Left ventricle myocardium inferior (tissue), 1 donor: ENCODE data around the gene SFI1. TPM values are rescaled to one million over a fixed set of nuclear protein-coding genes. Genes with fewer than 3 reads are reported as not detected.

Experiments
- DNase-seq: peaks from one replicate; pipeline ENCODE4 v3.0.0-alpha.2; 2020
- H3K27ac ChIP-seq: fragments of 200-600 bp; replicated peaks from 2 replicates; pipeline ENCODE4 v1.8.0; 2021
- H3K27me3 ChIP-seq: fragments of 200-600 bp; 2 replicates; pipeline ENCODE4 v1.8.0; 2021; ENCODE audit warnings: low read depth
- H3K36me3 ChIP-seq: fragments of 200-600 bp; 2 replicates; pipeline ENCODE4 v1.8.0; 2021
- H3K4me1 ChIP-seq: fragments of 200-600 bp; 2 replicates; pipeline ENCODE4 v1.8.0; 2021
- H3K4me3 ChIP-seq: fragments of 200-600 bp; 2 replicates; pipeline ENCODE4 v1.8.0; 2021; ENCODE audit warnings: mild to moderate bottlenecking, moderate library complexity
- H3K9me3 ChIP-seq: fragments of 200-600 bp; replicated peaks from 2 replicates; pipeline ENCODE4 v1.8.0; 2021
- CTCF ChIP-seq: fragments of 200-600 bp; IDR thresholded peaks from 2 replicates; pipeline ENCODE4 v1.8.0; 2021; ENCODE audit warnings: antibody characterized with exemption, mild to moderate bottlenecking, borderline replicate concordance
- intact Hi-C: fragments of 100-400 bp; cut with micrococcal nuclease; formaldehyde crosslinking; loops from one replicate; pipeline ENCODE4 v1.11.0; 2022
- total RNA-seq: library from RNA; stranded (reverse); fragmentation: NEBNext Ultra II Directional; extraction: Animal tissue kit (Norgen Biotek cat#: 25700); gene quantifications from one replicate; pipeline ENCODE4 v1.2.1, GENCODE V29; 2021
- donor health status: DM: no; HTN: yes; CAD: no; lungs with severe emphysema.

Gene SFI1
- total RNA-seq, 1 donor from 2014 or later, result 6.8 TPM

- Histone ChIP-seq H3K27ac (peak overlapping the region; percentile 6), H3K27me3 (no peaks in the 10 kb centered on the region)
- no peak for DNase-seq
These were observed 130.9 kb downstream of the SFI1 start for GRCh38 chr22:31627223-31627731.

GRCh38 chr22:31628362-31628761 is 132.0 kb downstream of the SFI1 start:
- DNase-seq, result no peak
- Histone ChIP-seq H3K27me3 (no peaks in the 10 kb centered on the region), H3K9me3 (no peaks in the 10 kb centered on the region), H3K36me3 (no peaks in the 10 kb centered on the region), H3K4me3 (no peak overlapping the region), H3K4me1 (peaks cover 69% of the 10 kb centered on the region), H3K27ac (no peak overlapping the region)
- TF ChIP-seq CTCF, result no peak
- intact Hi-C loops, result no loop called here

More at GRCh38 chr22:31627223-31627731, 130.9 kb downstream of the SFI1 start:
- Histone ChIP-seq H3K9me3 (no peaks in the 10 kb centered on the region), H3K36me3 (no peaks in the 10 kb centered on the region), H3K4me1 (peaks cover 68% of the 10 kb centered on the region), H3K4me3 (no peak overlapping the region)
- no peak for TF ChIP-seq CTCF
- intact Hi-C loops, result no loop called here

- TF ChIP-seq CTCF, result no peak
- H3K9me3 ChIP-seq, result no peaks in the 10 kb centered on the region
- peak overlapping the region; percentile 93 for H3K4me3 ChIP-seq
- intact Hi-C loops, result no loop called here
- H3K36me3 ChIP-seq, result no peaks in the 10 kb centered on the region
- H3K4me1 ChIP-seq, result peaks cover 74% of the 10 kb centered on the region
- no peak for DNase-seq
- peak overlapping the region; percentile 92 for H3K27ac ChIP-seq
- H3K27me3 ChIP-seq, result no peaks in the 10 kb centered on the region
These were observed 132.8 kb downstream of the SFI1 start for GRCh38 chr22:31628969-31629708.

GRCh38 chr22:31629741-31630184 is 133.4 kb downstream of the SFI1 start:
- DNase-seq, result no peak
- Histone ChIP-seq H3K4me3 (peak overlapping the region; percentile 93), H3K4me1 (peaks cover 73% of the 10 kb centered on the region), H3K36me3 (no peaks in the 10 kb centered on the region), H3K9me3 (no peaks in the 10 kb centered on the region), H3K27ac (peak overlapping the region; percentile 92), H3K27me3 (no peaks in the 10 kb centered on the region)
- intact Hi-C loops, result loop anchor here (5.0 kb wide), 1 partner anchor 72 kb away; no protein-coding TSS in a partner anchor
- TF ChIP-seq CTCF, result no peak

GRCh38 chr22:31630331-31631329 is 134.3 kb downstream of the SFI1 start:
- Histone ChIP-seq H3K4me3 (peak overlapping the region; percentile 93), H3K9me3 (no peaks in the 10 kb centered on the region), H3K27me3 (no peaks in the 10 kb centered on the region), H3K36me3 (no peaks in the 10 kb centered on the region), H3K4me1 (peaks cover 65% of the 10 kb centered on the region), H3K27ac (peak overlapping the region; percentile 92)
- peak; percentile 82 for DNase-seq
- intact Hi-C loops, result loop anchor here (5.0 kb wide), 1 partner anchor 73 kb away; no protein-coding TSS in a partner anchor
- TF ChIP-seq CTCF, result no peak
